SK-N-SH (cell line): ENCODE measurements around the gene RNF215. TPM values are rescaled to one million over a fixed set of nuclear protein-coding genes. Genes with fewer than 3 reads are reported as not detected.

ENCODE experiments used
- CTCF ChIA-PET: fragments of 300-600, 350-600 bp; formaldehyde crosslinking; extraction: SDS; loops from one replicate; lab custom pipeline; 2021; lab: Yijun Ruan, JAX
- POLR2A ChIA-PET: fragments of 350-600 bp; sonication (Branson Sonifier 250); formaldehyde crosslinking; extraction: SDS; loops from one replicate; lab custom pipeline; 2020; ENCODE audit warnings: antibody characterized with exemption, inconsistent platforms; lab: Yijun Ruan, JAX
- DNase-seq: peaks from one replicate; pipeline ENCODE4 v3.0.0; 2012
- H2AFZ ChIP-seq: fragments of 200-600 bp; sonication (generic); 2 replicates; pipeline ENCODE4 v1.8.1; 2016; ENCODE audit warnings: antibody characterized with exemption, mild to moderate bottlenecking, low read depth
- H3F3A ChIP-seq: fragments of 200-600 bp; sonication (generic); replicated peaks from 2 replicates; pipeline ENCODE3; 2016; ENCODE audit warnings: antibody characterized with exemption, mild to moderate bottlenecking; ENCODE audit not compliant: insufficient read depth
- H3K27ac ChIP-seq, 2 experiments: fragments of 200-500 bp in 1 of 2; fragments of 200-600 bp in 1 of 2; sonication (Bioruptor generic) in 1 of 2; sonication (generic), shearing (Covaris generic) in 1 of 2; 2 replicates each; pipeline versions ENCODE4 v1.5.1 to v1.6.1; 2014 to 2016; ENCODE audit warnings: low read depth in 2 of 2, inconsistent platforms in 1 of 2, low read length in 1 of 2, mild to moderate bottlenecking in 1 of 2, mixed read lengths in 1 of 2
- H3K27me3 ChIP-seq: fragments of 200-600 bp; sonication (generic), shearing (Covaris generic); 2 replicates; pipeline ENCODE4 v1.6.1; 2016; ENCODE audit warnings: mixed run types; ENCODE audit not compliant: insufficient read depth
- H3K36me3 ChIP-seq, 2 experiments: fragments of 200-500 bp in 1 of 2; fragments of 200-600 bp in 1 of 2; sonication (Bioruptor generic) in 1 of 2; sonication (generic) in 1 of 2; replicated peaks in 1 of 2; 2 replicates each; pipeline versions ENCODE3 to v1.5.1; 2014 to 2016; ENCODE audit warnings: low read length in 1 of 2, mild to moderate bottlenecking in 1 of 2; ENCODE audit not compliant: insufficient read depth in 2 of 2, control insufficient read depth in 1 of 2
- H3K4me1 ChIP-seq, 2 experiments: fragments of 200-500 bp in 1 of 2; fragments of 200-600 bp in 1 of 2; sonication (Bioruptor generic) in 1 of 2; sonication (generic), shearing (Covaris generic) in 1 of 2; 2 replicates each; pipeline versions ENCODE4 v1.5.1 to v1.6.1; 2014 to 2016; ENCODE audit warnings: low read depth in 1 of 2, low read length in 1 of 2, mixed run types in 1 of 2; ENCODE audit not compliant: insufficient read depth in 2 of 2, control insufficient read depth in 1 of 2
- H3K4me2 ChIP-seq: fragments of 200-600 bp; sonication (generic), shearing (Covaris generic); 2 replicates; pipeline ENCODE4 v1.6.1; 2017; ENCODE audit warnings: mixed run types
- H3K4me3 ChIP-seq, 2 experiments: fragments of 200-500 bp in 1 of 2; fragments of 200-600 bp in 1 of 2; sonication (Bioruptor generic) in 1 of 2; sonication (generic), shearing (Covaris generic) in 1 of 2; 2 replicates each; pipeline versions ENCODE4 v1.5.1 to v1.8.1; 2014 to 2016; ENCODE audit warnings: low read depth in 2 of 2, inconsistent platforms in 1 of 2, low read length in 1 of 2, mild to moderate bottlenecking in 1 of 2, mixed read lengths in 1 of 2, moderate library complexity in 1 of 2
- H3K79me2 ChIP-seq: fragments of 200-600 bp; sonication (generic); 2 replicates; pipeline ENCODE4 v1.8.1; 2017; ENCODE audit warnings: mild to moderate bottlenecking; ENCODE audit not compliant: insufficient read depth
- H3K9ac ChIP-seq: fragments of 200-600 bp; sonication (generic); 2 replicates; pipeline ENCODE4 v1.6.1; 2017; ENCODE audit warnings: mixed run types
- H3K9me2 ChIP-seq: fragments of 200-600 bp; sonication (generic); 2 replicates; pipeline ENCODE4 v1.6.1; 2017; ENCODE audit warnings: mixed run types
- H3K9me3 ChIP-seq: fragments of 200-600 bp; sonication (generic); 2 replicates; pipeline ENCODE4 v1.6.1; 2017; ENCODE audit warnings: mixed run types, mild to moderate bottlenecking, moderate library complexity
- H4K20me1 ChIP-seq: fragments of 200-600 bp; sonication (generic); 2 replicates; pipeline ENCODE4 v1.6.1; 2017; ENCODE audit warnings: mild to moderate bottlenecking, mixed run types; ENCODE audit not compliant: insufficient read depth
- CHD2 ChIP-seq: fragments of 150-350 bp; IDR thresholded peaks from 2 replicates; pipeline ENCODE4 v1.6.1; 2018; ENCODE audit warnings: low read length; ENCODE audit not compliant: partially characterized antibody
- ELF1 ChIP-seq: IDR thresholded peaks from 2 replicates; pipeline ENCODE4 v1.4.0; 2012
- EP300 ChIP-seq, 2 experiments: IDR thresholded peaks; 2 replicates each; pipeline versions ENCODE4 v1.4.0 to v1.6.1; 2012; ENCODE audit warnings: borderline replicate concordance in 1 of 2, low read depth in 1 of 2, low read length in 1 of 2
- EZH2phosphoT487 ChIP-seq: fragments of 200-600 bp; sonication (generic); IDR thresholded peaks from 2 replicates; pipeline ENCODE4 v1.6.1; 2017; ENCODE audit warnings: low read depth, mixed run types, mild to moderate bottlenecking, antibody characterized with exemption, moderate library complexity, borderline replicate concordance
- FOXM1 ChIP-seq: IDR thresholded peaks from 2 replicates; pipeline ENCODE4 v1.4.0; 2012; ENCODE audit warnings: low read depth, mild to moderate bottlenecking
- GABPA ChIP-seq: IDR thresholded peaks from 2 replicates; pipeline ENCODE4 v1.4.0; 2012; ENCODE audit warnings: low read depth, mild to moderate bottlenecking
- MEF2A ChIP-seq: IDR thresholded peaks from 2 replicates; pipeline ENCODE4 v1.4.0; 2012; ENCODE audit warnings: low read depth, borderline replicate concordance
- MXI1 ChIP-seq: IDR thresholded peaks from 2 replicates; pipeline ENCODE4 v1.6.1; 2012; ENCODE audit warnings: mild to moderate bottlenecking, low read depth, low read length, improper control_type of control experiment
- POLR2AphosphoS5 ChIP-seq: IDR thresholded peaks from 2 replicates; pipeline ENCODE4 v1.6.1; 2012; ENCODE audit warnings: low read depth, low read length
- RCOR1 ChIP-seq: fragments of 150-350 bp; IDR thresholded peaks from 2 replicates; pipeline ENCODE4 v1.6.1; 2017; ENCODE audit warnings: antibody characterized with exemption, low read length
- RFX5 ChIP-seq: IDR thresholded peaks from 2 replicates; pipeline ENCODE4 v1.6.1; 2012; ENCODE audit warnings: mild to moderate bottlenecking, improper control_type of control experiment, low read length
- SMC3 ChIP-seq: IDR thresholded peaks from 2 replicates; pipeline ENCODE4 v1.6.1; 2012; ENCODE audit warnings: low read depth, low read length, improper control_type of control experiment
- TCF12 ChIP-seq: IDR thresholded peaks from 2 replicates; pipeline ENCODE4 v1.4.0; 2012
- TEAD4 ChIP-seq: IDR thresholded peaks from 2 replicates; pipeline ENCODE4 v1.4.0; 2012; ENCODE audit warnings: mild to moderate bottlenecking, borderline replicate concordance; ENCODE audit not compliant: insufficient read depth
- YY1 ChIP-seq: IDR thresholded peaks from 2 replicates; pipeline ENCODE4 v1.4.0; 2012; ENCODE audit warnings: low read depth, mild to moderate bottlenecking
- WGBS: methylation state at CpG from one replicate; pipeline ENCODE4 v1.1.6; 2017; ENCODE audit warnings: low lambda C conversion rate; 5-methylcytosine and 5-hydroxymethylcytosine counted together
- polyA plus RNA-seq, 3 experiments: library from polyadenylated mRNA; depleted of rRNA; stranded (reverse); fragments of >200 nt; gene quantifications; 2 replicates each; pipeline ENCODE4 v1.2.3, GENCODE V29; 2012
- TF ChIP-seq, protein P1 (sequence below): IDR thresholded peaks from 2 replicates; pipeline ENCODE4 v1.4.0; 2012; ENCODE audit warnings: low read depth
- TF ChIP-seq, protein P2 (sequence below): fragments of 150-350 bp; IDR thresholded peaks from 2 replicates; pipeline ENCODE4 v1.6.1; 2016; ENCODE audit warnings: mild to moderate bottlenecking, low read depth, low read length

Gene RNF215
- polyA plus RNA-seq, 1 of the 3 experiments (the other 2 are of a cell fraction) = 28.6 TPM

DNA sequence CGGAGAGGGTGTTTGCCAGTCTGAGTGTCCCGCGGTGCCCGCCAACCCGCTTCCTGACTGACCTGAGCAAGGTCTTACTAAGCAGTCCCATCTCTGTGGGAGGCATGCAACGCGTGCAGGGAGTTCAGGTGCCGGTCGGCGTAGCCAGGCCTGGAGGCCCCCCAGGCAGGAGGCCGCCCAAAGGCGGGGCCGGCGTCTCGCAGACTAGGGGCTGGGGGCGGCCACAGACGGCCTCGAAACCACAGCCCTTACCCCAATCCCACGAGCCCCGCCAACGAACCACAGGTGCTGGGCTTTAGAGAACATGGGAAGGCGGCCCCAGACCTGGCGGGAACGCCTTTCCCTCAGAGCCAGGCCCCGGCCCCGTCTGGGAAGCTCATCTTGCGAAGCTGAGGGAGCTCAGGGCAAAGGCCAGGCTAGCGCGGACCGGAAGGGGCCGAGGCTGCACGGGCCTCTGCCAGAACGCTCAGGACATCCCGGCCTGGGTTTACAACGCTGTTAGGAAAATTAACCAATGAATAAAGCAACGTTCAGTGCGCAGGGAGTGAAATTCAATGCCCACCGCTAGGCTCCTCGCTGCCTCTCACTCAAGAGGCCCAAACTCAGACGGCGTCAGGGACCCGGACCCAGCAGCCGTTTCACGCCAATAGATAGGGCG lies 36.2 kb upstream of the RNF215 start:
- H3K4me3 ChIP-seq = peak overlapping the region; percentile 67 to 74
- H3F3A ChIP-seq = peaks cover 53% of the 10 kb centered on the region
- no peaks in the 10 kb centered on the region for H4K20me1 ChIP-seq
- peaks cover 4% of the 10 kb centered on the region; the same call in 1 of the 2 replicates for H3K79me2 ChIP-seq
- H3K27me3 ChIP-seq = no peaks in the 10 kb centered on the region
- H3K36me3 ChIP-seq = peaks cover 5 to 14% of the 10 kb centered on the region in 2 experiments
- WGBS = 1% methylated on average over 38 of the region's 45 CpGs
- peak overlapping the region; percentile 97 for H3K9ac ChIP-seq
- H2AFZ ChIP-seq = no peak overlapping the region
- peaks cover 42 to 46% of the 10 kb centered on the region in 2 experiments for H3K4me1 ChIP-seq
- peak overlapping the region; percentile 97 to 99 for H3K27ac ChIP-seq
- H3K9me2 ChIP-seq = no peaks in the 10 kb centered on the region
- peak overlapping the region; percentile 97 for H3K4me2 ChIP-seq
- TF ChIP-seq, protein P1, sequence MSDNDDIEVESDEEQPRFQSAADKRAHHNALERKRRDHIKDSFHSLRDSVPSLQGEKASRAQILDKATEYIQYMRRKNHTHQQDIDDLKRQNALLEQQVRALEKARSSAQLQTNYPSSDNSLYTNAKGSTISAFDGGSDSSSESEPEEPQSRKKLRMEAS = no peak; the same call in 1 of the 2 replicates
- TF ChIP-seq GABPA = no peak
- no peak for TF ChIP-seq EP300 (IDR thresholded peaks at IDR 0.05; ENCODE audit: borderline replicate concordance in 1 of 2, low read depth in 1 of 2, low read length in 1 of 2)
- peak; percentile 91 for TF ChIP-seq POLR2AphosphoS5
- TF ChIP-seq, protein P2, sequence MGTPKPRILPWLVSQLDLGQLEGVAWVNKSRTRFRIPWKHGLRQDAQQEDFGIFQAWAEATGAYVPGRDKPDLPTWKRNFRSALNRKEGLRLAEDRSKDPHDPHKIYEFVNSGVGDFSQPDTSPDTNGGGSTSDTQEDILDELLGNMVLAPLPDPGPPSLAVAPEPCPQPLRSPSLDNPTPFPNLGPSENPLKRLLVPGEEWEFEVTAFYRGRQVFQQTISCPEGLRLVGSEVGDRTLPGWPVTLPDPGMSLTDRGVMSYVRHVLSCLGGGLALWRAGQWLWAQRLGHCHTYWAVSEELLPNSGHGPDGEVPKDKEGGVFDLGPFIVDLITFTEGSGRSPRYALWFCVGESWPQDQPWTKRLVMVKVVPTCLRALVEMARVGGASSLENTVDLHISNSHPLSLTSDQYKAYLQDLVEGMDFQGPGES = no peak
- TF ChIP-seq ELF1 = no peak
- TF ChIP-seq RFX5 = no peak
- no peak for TF ChIP-seq CHD2
- no peak for TF ChIP-seq MEF2A
- TF ChIP-seq RCOR1 = no peak
- TF ChIP-seq SMC3 = no peak
- TF ChIP-seq TCF12 = no peak; the same call in 1 of the 2 replicates
- TF ChIP-seq FOXM1 = 0 out of 2 replicates have a peak, but pooled peaks have one; percentile 18
- TF ChIP-seq YY1 = no peak
- TF ChIP-seq EZH2phosphoT487 = no peak
- TF ChIP-seq TEAD4 = no peak
- TF ChIP-seq MXI1 = no peak
- POLR2A ChIA-PET = interaction anchor here (0.6 to 2.0 kb wide), 8 partner anchors 10 to 168 kb away, joined by 3 to 19 read pairs (median 6); partner anchors contain the start of genes CCDC157, PES1, SEC14L2 and SF3A1
- H3K9me3 ChIP-seq = no peaks in the 10 kb centered on the region
- CTCF ChIA-PET = interaction anchor here (0.8 to 3.7 kb wide), 12 partner anchors 9 to 212 kb away, joined by 3 to 20 read pairs (median 4); partner anchors contain the start of gene SEC14L2
- no peak for DNase-seq
